RWPE1 (cell line): Measurements from ENCODE around the gene BEAN1.

Source experiments
- CTCF ChIA-PET: fragments of 350-600 bp; sonication (Branson Sonifier 250); formaldehyde crosslinking; extraction: SDS; loops from one replicate; lab custom pipeline; 2021; lab: Yijun Ruan, JAX
- POLR2A ChIA-PET: fragments of 400-600 bp; formaldehyde crosslinking; extraction: SDS; loops from one replicate; lab custom pipeline; 2020; ENCODE audit warnings: antibody characterized with exemption; ENCODE audit not compliant: low non-redundant PET; lab: Yijun Ruan, JAX
- DNase-seq: peaks from one replicate; pipeline ENCODE4 v3.0.0; 2012; ENCODE audit warnings: low spot score
- H3K27ac ChIP-seq: fragments of 450-650 bp; 2 replicates; pipeline ENCODE4 v1.5.1; 2017
- CTCF ChIP-seq: fragments of 450-650 bp; conservative IDR thresholded peaks from 2 replicates; pipeline ENCODE4 v1.5.1; 2017; ENCODE audit warnings: low read depth, mild to moderate bottlenecking

Gene BEAN1

GRCh38 chr16:66476328-66477027, 49.4 kb downstream of the BEAN1 start:
- ChIA-PET POLR2A (no interaction called here), CTCF (interaction anchor here (0.6 kb wide), 1 partner anchor 373 kb away, joined by 4 read pairs; no protein-coding TSS in a partner anchor)
- no peak for DNase-seq
- H3K27ac ChIP-seq, result no peak overlapping the region
- TF ChIP-seq CTCF, result no peak

- H3K27ac ChIP-seq, result no peak overlapping the region
- DNase-seq, result no peak
- no peak for TF ChIP-seq CTCF
- ChIA-PET POLR2A (no interaction called here), CTCF (interaction anchor here (0.7 kb wide), 1 partner anchor 67 kb away, joined by 3 read pairs; no protein-coding TSS in a partner anchor)
These were observed 50.0 kb downstream of the BEAN1 start for GRCh38 chr16:66477028-66477515.

- H3K27ac ChIP-seq, result no peak overlapping the region; the same call in 1 of the 2 replicates
- peak; percentile 60 for TF ChIP-seq CTCF
- ChIA-PET POLR2A (no interaction called here), CTCF (interaction anchor here (0.6 to 1.1 kb wide), 5 partner anchors 16 to 130 kb away, joined by 3 to 7 read pairs (median 3); no protein-coding TSS in a partner anchor)
- DNase-seq, result peak; percentile 52
These were observed 51.8 kb downstream of the BEAN1 start for GRCh38 chr16:66478733-66479511.

- CTCF ChIA-PET, result interaction anchor here (0.7 to 1.1 kb wide), 4 partner anchors 17 to 103 kb away, joined by 3 read pairs; no protein-coding TSS in a partner anchor
- no peak overlapping the region for H3K27ac ChIP-seq
- no peak for DNase-seq
- no peak for TF ChIP-seq CTCF
- POLR2A ChIA-PET, result no interaction called here
These were observed 52.7 kb downstream of the BEAN1 start for GRCh38 chr16:66479661-66480264.

GRCh38 chr16:66480265-66481080, 53.4 kb downstream of the BEAN1 start:
- no peak overlapping the region for H3K27ac ChIP-seq
- ChIA-PET POLR2A (no interaction called here), CTCF (interaction anchor here (0.9 to 1.1 kb wide), 2 partner anchors 18 to 102 kb away, joined by 3 read pairs; no protein-coding TSS in a partner anchor)
- no peak for TF ChIP-seq CTCF
- DNase-seq, result no peak
